ENCODE measurements around the gene IAH1. TPM values are rescaled to one million over a fixed set of nuclear protein-coding genes. Genes with fewer than 3 reads are reported as not detected.

IAH1 gene
- total and polyA plus RNA-seq, 4 experiments from 2014 or later, result 52.5 to 98.4 (median 72.0) TPM

Other genes with a start within 250 kb of the IAH1 start
- 10 to 100 TPM; 55.1 to 55.8 TPM for gene ITGB1BP1, start 51.0 kb upstream of the IAH1 start, total RNA-seq
- gene ITGB1BP1, start 51.0 kb upstream of the IAH1 start, polyA plus RNA-seq, result 100 to 1,000 TPM; 124 to 161 TPM
- 10 to 100 TPM; 20.9 to 22.4 TPM for gene CPSF3, start 50.9 kb upstream of the IAH1 start, total RNA-seq
- gene CPSF3, start 50.9 kb upstream of the IAH1 start, polyA plus RNA-seq, result 10 to 100 TPM; 27.8 to 33.7 TPM
- gene ADAM17, start 81.3 kb downstream of the IAH1 start, total RNA-seq, result 10 to 100 TPM; 32.7 to 35.6 TPM
- 10 to 100 TPM in 1 of 2 donors, 1 to 10 TPM in 1; 8.1 to 13.7 TPM for gene ADAM17, start 81.3 kb downstream of the IAH1 start, polyA plus RNA-seq
- 100 to 1,000 TPM; 124 TPM for gene YWHAQ, start 156.4 kb downstream of the IAH1 start, total RNA-seq
- 100 to 1,000 TPM; 315 to 504 TPM for gene YWHAQ, start 156.4 kb downstream of the IAH1 start, polyA plus RNA-seq